ENCODE data around the gene LZIC.

The LZIC gene

GRCh38 chr1:9891207-9891606 is 52.0 kb downstream of the LZIC start:
- Histone ChIP-seq H3K27ac (ENCODE audit: low read depth, low read length, poor library complexity, severe bottlenecking) (no peak overlapping the region), H3K4me1 (ENCODE audit: insufficient read depth, low read length, severe bottlenecking) (peaks cover 5% of the 10 kb centered on the region), H2AFZ (ENCODE audit: low read length) (no peak overlapping the region), H3F3A (ENCODE audit: insufficient read depth, low read length) (no peaks in the 10 kb centered on the region), H3K27me3 (ENCODE audit: insufficient read depth, low read length) (no peaks in the 10 kb centered on the region), H3K9ac (ENCODE audit: low read length) (no peak overlapping the region), H3K9me2 (ENCODE audit: low read depth, low read length) (no peaks in the 10 kb centered on the region), H3K4me2 (ENCODE audit: low read length) (no peak overlapping the region), H4K20me1 (ENCODE audit: insufficient read depth, low read length) (no peaks in the 10 kb centered on the region), H3K79me2 (ENCODE audit: insufficient read depth, low read length) (no peaks in the 10 kb centered on the region), H3K36me3 (ENCODE audit: insufficient read depth, low read length) (no peaks in the 10 kb centered on the region), H3K9me3 (ENCODE audit: low read length) (no peaks in the 10 kb centered on the region), H3K4me3 (ENCODE audit: low read depth, low read length, poor library complexity, severe bottlenecking) (no peak overlapping the region)
- TF ChIP-seq EZH2 (IDR thresholded peaks at IDR 0.05; ENCODE audit: borderline replicate concordance, low read length) (no peak), CTCF (IDR thresholded peaks at IDR 0.05; ENCODE audit: low read length) (no peak)

GRCh38 chr1:9890224-9890731 is 52.9 kb downstream of the LZIC start:
- Histone ChIP-seq H3K79me2 (ENCODE audit: insufficient read depth, low read length) (no peaks in the 10 kb centered on the region), H2AFZ (ENCODE audit: low read length) (no peak overlapping the region), H3F3A (ENCODE audit: insufficient read depth, low read length) (no peaks in the 10 kb centered on the region), H3K27ac (ENCODE audit: low read depth, low read length, poor library complexity, severe bottlenecking) (no peak overlapping the region), H3K4me1 (ENCODE audit: insufficient read depth, low read length, severe bottlenecking) (peaks cover 5% of the 10 kb centered on the region), H3K9me2 (ENCODE audit: low read depth, low read length) (no peaks in the 10 kb centered on the region), H3K9ac (ENCODE audit: low read length) (no peak overlapping the region), H3K4me2 (ENCODE audit: low read length) (no peak overlapping the region), H3K9me3 (ENCODE audit: low read length) (no peaks in the 10 kb centered on the region), H4K20me1 (ENCODE audit: insufficient read depth, low read length) (no peaks in the 10 kb centered on the region), H3K4me3 (ENCODE audit: low read depth, low read length, poor library complexity, severe bottlenecking) (no peak overlapping the region), H3K36me3 (ENCODE audit: insufficient read depth, low read length) (no peaks in the 10 kb centered on the region), H3K27me3 (ENCODE audit: insufficient read depth, low read length) (no peaks in the 10 kb centered on the region)
- TF ChIP-seq EZH2 (IDR thresholded peaks at IDR 0.05; ENCODE audit: borderline replicate concordance, low read length) (no peak), CTCF (IDR thresholded peaks at IDR 0.05; ENCODE audit: low read length) (no peak)

- Histone ChIP-seq H3K4me3 (ENCODE audit: low read depth, low read length, poor library complexity, severe bottlenecking) (no peak overlapping the region), H3F3A (ENCODE audit: insufficient read depth, low read length) (no peaks in the 10 kb centered on the region), H3K27ac (ENCODE audit: low read depth, low read length, poor library complexity, severe bottlenecking) (no peak overlapping the region), H2AFZ (ENCODE audit: low read length) (no peak overlapping the region), H3K4me2 (ENCODE audit: low read length) (no peak overlapping the region), H4K20me1 (ENCODE audit: insufficient read depth, low read length) (no peaks in the 10 kb centered on the region), H3K27me3 (ENCODE audit: insufficient read depth, low read length) (no peaks in the 10 kb centered on the region), H3K9ac (ENCODE audit: low read length) (no peak overlapping the region), H3K4me1 (ENCODE audit: insufficient read depth, low read length, severe bottlenecking) (peaks cover 5% of the 10 kb centered on the region), H3K9me2 (ENCODE audit: low read depth, low read length) (no peaks in the 10 kb centered on the region), H3K79me2 (ENCODE audit: insufficient read depth, low read length) (no peaks in the 10 kb centered on the region), H3K9me3 (ENCODE audit: low read length) (no peaks in the 10 kb centered on the region), H3K36me3 (ENCODE audit: insufficient read depth, low read length) (no peaks in the 10 kb centered on the region)
- TF ChIP-seq CTCF (IDR thresholded peaks at IDR 0.05; ENCODE audit: low read length) = no peak
- no peak for TF ChIP-seq EZH2 (IDR thresholded peaks at IDR 0.05; ENCODE audit: borderline replicate concordance, low read length)
Measured at GRCh38 chr1:9889411-9889810, 53.8 kb downstream of the LZIC start.

Data from OCI-LY1 (cell line).